Effector memory CD8-positive, alpha-beta T cell (primary cell): ENCODE measurements around the gene C19orf12.

Experiments used
- ATAC-seq: fragments of 150-1000 bp; cut with Tn5 transposase; replicated peaks from 2 replicates; pipeline ENCODE4 v1.10.0; 2021; ENCODE audit warnings: mild to moderate bottlenecking, moderate library complexity
- DNase-seq, 3 experiments: peaks; one replicate each; pipeline ENCODE4 v3.0.0; 2021
- H3K27ac Mint-ChIP-seq, 2 donors: one replicate each; pipeline ENCODE4 v1.8.0; 2022; ENCODE audit warnings: mild to moderate bottlenecking in 2 of 2, mixed read lengths in 2 of 2, moderate library complexity in 2 of 2
- H3K27me3 Mint-ChIP-seq, 2 donors: one replicate each; pipeline ENCODE4 v1.8.0; 2022; ENCODE audit warnings: mixed read lengths in 2 of 2
- H3K36me3 Mint-ChIP-seq: one replicate; pipeline ENCODE4 v1.8.0; 2022; ENCODE audit warnings: mild to moderate bottlenecking, moderate library complexity, mixed read lengths; ENCODE audit not compliant: insufficient read depth
- H3K4me1 Mint-ChIP-seq, 2 donors: one replicate each; pipeline ENCODE4 v1.8.0; 2022; ENCODE audit warnings: low read depth in 2 of 2, mixed read lengths in 2 of 2
- H3K4me3 Mint-ChIP-seq, 2 donors: one replicate each; pipeline ENCODE4 v1.8.0; 2022; ENCODE audit warnings: mild to moderate bottlenecking in 2 of 2, mixed read lengths in 2 of 2, moderate library complexity in 2 of 2
- H3K9me3 Mint-ChIP-seq, 2 donors: one replicate each; pipeline ENCODE4 v1.8.0; 2022; ENCODE audit warnings: mixed read lengths in 2 of 2

C19orf12 gene

GRCh38 chr19:29750001-29750400 is 34.9 kb upstream of the C19orf12 start:
- Mint-ChIP-seq H3K4me1 (no peaks in the 10 kb centered on the region), H3K9me3 (no peaks in the 10 kb centered on the region), H3K36me3 (no peaks in the 10 kb centered on the region), H3K27ac (no peak overlapping the region), H3K27me3 (peaks cover 5 to 22% of the 10 kb centered on the region in 2 donors), H3K4me3 (no peak overlapping the region)
- no peak for DNase-seq
- ATAC-seq = no peak

GRCh38 chr19:29748996-29749849 is 34.2 kb upstream of the C19orf12 start:
- ATAC-seq (no peak), DNase-seq (no peak)
- Mint-ChIP-seq H3K4me3 (no peak overlapping the region), H3K27ac (no peak overlapping the region), H3K9me3 (no peaks in the 10 kb centered on the region), H3K36me3 (no peaks in the 10 kb centered on the region), H3K27me3 (peaks cover 5 to 15% of the 10 kb centered on the region in 2 donors), H3K4me1 (no peaks in the 10 kb centered on the region)

GRCh38 chr19:29745253-29745652 is 30.2 kb upstream of the C19orf12 start:
- ATAC-seq = no peak
- H3K27me3 Mint-ChIP-seq = peaks cover 5 to 14% of the 10 kb centered on the region in 2 donors
- no peak for DNase-seq
- H3K4me1 Mint-ChIP-seq = no peaks in the 10 kb centered on the region
- H3K27ac Mint-ChIP-seq = no peak overlapping the region
- H3K9me3 Mint-ChIP-seq = no peaks in the 10 kb centered on the region
- H3K36me3 Mint-ChIP-seq = no peaks in the 10 kb centered on the region
- H3K4me3 Mint-ChIP-seq = no peak overlapping the region

- H3K27me3 Mint-ChIP-seq = peaks cover 6 to 27% of the 10 kb centered on the region in 2 donors
- H3K36me3 Mint-ChIP-seq = peaks cover 3% of the 10 kb centered on the region
- no peak overlapping the region for H3K4me3 Mint-ChIP-seq
- no peaks in the 10 kb centered on the region for H3K9me3 Mint-ChIP-seq
- ATAC-seq (no peak), DNase-seq (no peak)
- no peak overlapping the region for H3K27ac Mint-ChIP-seq
- no peaks in the 10 kb centered on the region for H3K4me1 Mint-ChIP-seq
Observed at GRCh38 chr19:29743681-29744080, 28.6 kb upstream of the C19orf12 start.

GRCh38 chr19:29741776-29742175 is 26.7 kb upstream of the C19orf12 start:
- no peaks in the 10 kb centered on the region for H3K4me1 Mint-ChIP-seq
- H3K4me3 Mint-ChIP-seq = no peak overlapping the region
- ATAC-seq (no peak), DNase-seq (no peak)
- H3K27ac Mint-ChIP-seq = no peak overlapping the region
- H3K36me3 Mint-ChIP-seq = peaks cover 3% of the 10 kb centered on the region
- H3K9me3 Mint-ChIP-seq = no peaks in the 10 kb centered on the region
- H3K27me3 Mint-ChIP-seq = peaks cover 14 to 44% of the 10 kb centered on the region in 2 donors

- peaks cover 17 to 49% of the 10 kb centered on the region in 2 donors for H3K27me3 Mint-ChIP-seq
- H3K36me3 Mint-ChIP-seq = peaks cover 3% of the 10 kb centered on the region
- no peak overlapping the region for H3K4me3 Mint-ChIP-seq
- DNase-seq (no peak), ATAC-seq (no peak)
- H3K4me1 Mint-ChIP-seq = no peaks in the 10 kb centered on the region
- H3K27ac Mint-ChIP-seq = no peak overlapping the region
- no peaks in the 10 kb centered on the region for H3K9me3 Mint-ChIP-seq
Observed at GRCh38 chr19:29741226-29741625, 26.2 kb upstream of the C19orf12 start.

GRCh38 chr19:29737461-29738000 is 22.5 kb upstream of the C19orf12 start:
- no peak overlapping the region for H3K4me3 Mint-ChIP-seq
- H3K4me1 Mint-ChIP-seq = no peaks in the 10 kb centered on the region
- H3K36me3 Mint-ChIP-seq = peaks cover 3% of the 10 kb centered on the region
- no peak for ATAC-seq
- peaks cover 28 to 72% of the 10 kb centered on the region in 2 donors for H3K27me3 Mint-ChIP-seq
- no peak for DNase-seq
- H3K27ac Mint-ChIP-seq = no peak overlapping the region
- no peaks in the 10 kb centered on the region for H3K9me3 Mint-ChIP-seq

- H3K27me3 Mint-ChIP-seq = peaks cover 36 to 74% of the 10 kb centered on the region in 2 donors
- H3K27ac Mint-ChIP-seq = no peak overlapping the region
- peaks cover 3% of the 10 kb centered on the region for H3K36me3 Mint-ChIP-seq
- no peak overlapping the region for H3K4me3 Mint-ChIP-seq
- ATAC-seq (no peak), DNase-seq (no peak)
- no peaks in the 10 kb centered on the region for H3K4me1 Mint-ChIP-seq
- no peaks in the 10 kb centered on the region for H3K9me3 Mint-ChIP-seq
Observed at GRCh38 chr19:29735829-29736228, 20.8 kb upstream of the C19orf12 start.

GRCh38 chr19:29731331-29731850 is 16.3 kb upstream of the C19orf12 start:
- Mint-ChIP-seq H3K36me3 (peaks cover 5% of the 10 kb centered on the region), H3K4me1 (no peaks in the 10 kb centered on the region), H3K9me3 (no peaks in the 10 kb centered on the region), H3K27me3 (peaks cover 45 to 74% of the 10 kb centered on the region in 2 donors), H3K27ac (no peak overlapping the region), H3K4me3 (no peak overlapping the region)
- ATAC-seq (no peak), DNase-seq (no peak)

- Mint-ChIP-seq H3K4me1 (peaks cover 7 to 8% of the 10 kb centered on the region in 2 donors), H3K9me3 (no peaks in the 10 kb centered on the region), H3K27ac (no peak overlapping the region), H3K36me3 (peaks cover 8% of the 10 kb centered on the region), H3K27me3 (peaks cover 50 to 84% of the 10 kb centered on the region in 2 donors), H3K4me3 (no peak overlapping the region)
- ATAC-seq (no peak), DNase-seq (no peak)
Observed at GRCh38 chr19:29727906-29728305, 12.8 kb upstream of the C19orf12 start.

- H3K36me3 Mint-ChIP-seq = peaks cover 11% of the 10 kb centered on the region
- peaks cover 38 to 79% of the 10 kb centered on the region in 2 donors for H3K27me3 Mint-ChIP-seq
- ATAC-seq (no peak), DNase-seq (no peak)
- no peaks in the 10 kb centered on the region for H3K9me3 Mint-ChIP-seq
- peaks cover 7 to 8% of the 10 kb centered on the region in 2 donors for H3K4me1 Mint-ChIP-seq
- no peak overlapping the region for H3K4me3 Mint-ChIP-seq
- no peak overlapping the region for H3K27ac Mint-ChIP-seq
Observed at GRCh38 chr19:29724746-29725145, 9.7 kb upstream of the C19orf12 start.

- Mint-ChIP-seq H3K4me3 (peak overlapping the region; percentile 55 to 71), H3K27ac (peak overlapping the region in 1 of 2 donors; percentile 65), H3K27me3 (peaks cover 34 to 73% of the 10 kb centered on the region in 2 donors), H3K36me3 (peaks cover 8% of the 10 kb centered on the region), H3K9me3 (no peaks in the 10 kb centered on the region), H3K4me1 (peaks cover 7 to 8% of the 10 kb centered on the region in 2 donors)
- DNase-seq = peak in 1 of 3 experiments; percentile 9
- peak; percentile 61 for ATAC-seq
Observed at GRCh38 chr19:29724102-29724641, 9.1 kb upstream of the C19orf12 start.

- Mint-ChIP-seq H3K36me3 (peaks cover 14% of the 10 kb centered on the region), H3K4me1 (peaks cover 31 to 43% of the 10 kb centered on the region in 2 donors), H3K4me3 (no peak overlapping the region), H3K27me3 (peaks cover 0 to 8% of the 10 kb centered on the region in 2 donors), H3K9me3 (no peaks in the 10 kb centered on the region), H3K27ac (peak overlapping the region in 1 of 2 donors; percentile 87)
- ATAC-seq (no peak), DNase-seq (no peak)
Observed at GRCh38 chr19:29717051-29717450, 2.0 kb upstream of the C19orf12 start.
